ENCODE data around the gene GPR152.
"Not testable (repeated sequence)": the region's sequence is repeated elsewhere in the genome, so short reads cannot be mapped to it uniquely, and the experiment has no call there.

Gene GPR152

GRCh38 chr11:67468456-67468758, 15.9 kb upstream of the GPR152 start:
- Histone ChIP-seq H3K9ac (ENCODE audit: low read length) (peak overlapping the region; percentile 87), H3K4me1 (ENCODE audit: low read length) (peaks cover 53% of the 10 kb centered on the region)

GRCh38 chr11:67468056-67468455, 15.5 kb upstream of the GPR152 start:
- TF ChIP-seq EZH2phosphoT487 (IDR thresholded peaks at IDR 0.05; ENCODE audit: low read depth) = no peak
- TF ChIP-seq, protein P1, sequence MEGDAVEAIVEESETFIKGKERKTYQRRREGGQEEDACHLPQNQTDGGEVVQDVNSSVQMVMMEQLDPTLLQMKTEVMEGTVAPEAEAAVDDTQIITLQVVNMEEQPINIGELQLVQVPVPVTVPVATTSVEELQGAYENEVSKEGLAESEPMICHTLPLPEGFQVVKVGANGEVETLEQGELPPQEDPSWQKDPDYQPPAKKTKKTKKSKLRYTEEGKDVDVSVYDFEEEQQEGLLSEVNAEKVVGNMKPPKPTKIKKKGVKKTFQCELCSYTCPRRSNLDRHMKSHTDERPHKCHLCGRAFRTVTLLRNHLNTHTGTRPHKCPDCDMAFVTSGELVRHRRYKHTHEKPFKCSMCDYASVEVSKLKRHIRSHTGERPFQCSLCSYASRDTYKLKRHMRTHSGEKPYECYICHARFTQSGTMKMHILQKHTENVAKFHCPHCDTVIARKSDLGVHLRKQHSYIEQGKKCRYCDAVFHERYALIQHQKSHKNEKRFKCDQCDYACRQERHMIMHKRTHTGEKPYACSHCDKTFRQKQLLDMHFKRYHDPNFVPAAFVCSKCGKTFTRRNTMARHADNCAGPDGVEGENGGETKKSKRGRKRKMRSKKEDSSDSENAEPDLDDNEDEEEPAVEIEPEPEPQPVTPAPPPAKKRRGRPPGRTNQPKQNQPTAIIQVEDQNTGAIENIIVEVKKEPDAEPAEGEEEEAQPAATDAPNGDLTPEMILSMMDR (IDR thresholded peaks at IDR 0.05; ENCODE audit: low read depth, low read length) = no peak
- Histone ChIP-seq H3K27ac (ENCODE audit: low read length) (no peak overlapping the region), H4K20me1 (ENCODE audit: insufficient read depth, low read length) (no peaks in the 10 kb centered on the region), H3K4me1 (ENCODE audit: low read length) (peaks cover 53% of the 10 kb centered on the region), H3K27me3 (ENCODE audit: low read depth, low read length) (no peaks in the 10 kb centered on the region), H3K9ac (ENCODE audit: low read length) (peak overlapping the region; percentile 87), H3K79me2 (ENCODE audit: low read length) (peaks cover 15% of the 10 kb centered on the region), H3K4me3 (ENCODE audit: low read length) (peak overlapping the region; percentile 93), H2AFZ (ENCODE audit: low read depth, low read length) (no peak overlapping the region), H3K9me3 (ENCODE audit: insufficient read depth, low read length) (no peaks in the 10 kb centered on the region), H3K36me3 (replicated peaks; ENCODE audit: low read depth, low read length) (no peaks in the 10 kb centered on the region), H3K4me2 (ENCODE audit: low read length) (peak overlapping the region; percentile 87)

More at GRCh38 chr11:67468456-67468758, 15.9 kb upstream of the GPR152 start:
- peak overlapping the region; percentile 87 for H3K4me2 ChIP-seq (ENCODE audit: low read length)
- H3K9me3 ChIP-seq (ENCODE audit: insufficient read depth, low read length) = no peaks in the 10 kb centered on the region
- no peaks in the 10 kb centered on the region for H3K27me3 ChIP-seq (ENCODE audit: low read depth, low read length)
- TF ChIP-seq, protein P1 (IDR thresholded peaks at IDR 0.05; ENCODE audit: low read depth, low read length) = no peak
- no peak for TF ChIP-seq EZH2phosphoT487 (IDR thresholded peaks at IDR 0.05; ENCODE audit: low read depth)
- peak overlapping the region; percentile 53; the same call in 1 of the 2 replicates for H3K27ac ChIP-seq (ENCODE audit: low read length)
- H2AFZ ChIP-seq (ENCODE audit: low read depth, low read length) = no peak overlapping the region
- H4K20me1 ChIP-seq (ENCODE audit: insufficient read depth, low read length) = no peaks in the 10 kb centered on the region
- H3K79me2 ChIP-seq (ENCODE audit: low read length) = peaks cover 15% of the 10 kb centered on the region
- no peaks in the 10 kb centered on the region for H3K36me3 ChIP-seq (replicated peaks; ENCODE audit: low read depth, low read length)
- H3K4me3 ChIP-seq (ENCODE audit: low read length) = peak overlapping the region; percentile 93

DNA sequence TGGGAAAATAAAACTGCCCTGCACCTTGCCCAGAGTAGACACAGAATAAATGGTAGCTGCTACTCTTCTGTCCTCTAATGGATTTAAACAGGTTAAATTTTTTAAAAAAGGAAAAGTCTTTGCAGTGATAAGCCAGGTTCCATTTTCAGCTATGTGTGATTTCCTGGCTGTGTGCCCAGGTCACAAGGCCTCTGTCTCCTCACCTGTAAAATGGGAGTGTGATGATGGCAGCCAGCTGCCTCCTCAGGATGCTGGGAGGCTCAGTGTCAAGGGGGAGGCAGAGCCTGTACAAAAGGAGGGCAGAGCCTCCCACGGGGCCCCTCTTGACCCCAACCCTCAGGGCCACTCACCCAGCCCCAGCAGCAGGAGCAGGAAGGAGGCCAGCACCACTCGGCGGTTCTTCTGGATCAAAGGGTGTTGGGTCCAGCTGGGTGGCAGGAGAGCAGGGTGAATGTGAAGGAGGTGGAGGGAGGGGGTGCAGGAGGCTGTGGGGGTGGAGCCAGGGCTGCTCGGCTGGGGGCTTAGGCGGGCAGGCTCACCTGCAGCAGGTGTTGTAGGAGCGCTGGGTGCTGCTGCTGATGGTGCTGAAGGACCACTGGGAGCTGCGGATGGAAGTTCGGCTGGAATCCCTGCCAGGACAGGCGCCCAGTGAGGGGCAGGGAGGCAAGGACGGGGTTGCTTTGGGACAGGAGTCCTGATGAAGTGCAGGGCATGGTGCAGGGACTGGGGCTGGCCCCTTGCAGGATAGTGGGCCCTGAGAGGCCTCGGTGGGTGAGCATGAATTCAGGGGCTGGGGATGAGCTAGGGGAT, 14.6 kb upstream of the GPR152 start:
- H3K36me3 ChIP-seq (replicated peaks; ENCODE audit: low read depth, low read length) = no peaks in the 10 kb centered on the region
- H3K4me3 ChIP-seq (ENCODE audit: low read length) = peak overlapping the region; percentile 93; the same call in 1 of the 2 replicates
- peaks cover 53% of the 10 kb centered on the region for H3K4me1 ChIP-seq (ENCODE audit: low read length)
- H3K9ac ChIP-seq (ENCODE audit: low read length) = 0 out of 2 replicates have a peak overlapping the region, but pooled peaks have one; percentile 87
- peaks cover 15% of the 10 kb centered on the region for H3K79me2 ChIP-seq (ENCODE audit: low read length)
- H4K20me1 ChIP-seq (ENCODE audit: insufficient read depth, low read length) = no peaks in the 10 kb centered on the region
- H3K9me3 ChIP-seq (ENCODE audit: insufficient read depth, low read length) = no peaks in the 10 kb centered on the region
- no peak overlapping the region for H2AFZ ChIP-seq (ENCODE audit: low read depth, low read length)
- H3K27ac ChIP-seq (ENCODE audit: low read length) = no peak overlapping the region
- peak overlapping the region; percentile 87 for H3K4me2 ChIP-seq (ENCODE audit: low read length)
- no peak for TF ChIP-seq EZH2phosphoT487 (IDR thresholded peaks at IDR 0.05; ENCODE audit: low read depth)
- TF ChIP-seq, protein P1 (IDR thresholded peaks at IDR 0.05; ENCODE audit: low read depth, low read length) = no peak
- no peaks in the 10 kb centered on the region for H3K27me3 ChIP-seq (ENCODE audit: low read depth, low read length)

GRCh38 chr11:67466367-67466766, 13.8 kb upstream of the GPR152 start:
- H3K4me1 ChIP-seq (ENCODE audit: low read length) = peaks cover 47% of the 10 kb centered on the region
- TF ChIP-seq, protein P1 (IDR thresholded peaks at IDR 0.05; ENCODE audit: low read depth, low read length) = no peak
- no peak for TF ChIP-seq EZH2phosphoT487 (IDR thresholded peaks at IDR 0.05; ENCODE audit: low read depth)
- H3K27ac ChIP-seq (ENCODE audit: low read length) = no peak overlapping the region
- no peaks in the 10 kb centered on the region for H3K27me3 ChIP-seq (ENCODE audit: low read depth, low read length)
- no peak overlapping the region for H3K9ac ChIP-seq (ENCODE audit: low read length)
- peaks cover 15% of the 10 kb centered on the region for H3K79me2 ChIP-seq (ENCODE audit: low read length)
- no peaks in the 10 kb centered on the region for H3K36me3 ChIP-seq (replicated peaks; ENCODE audit: low read depth, low read length)
- no peak overlapping the region for H3K4me3 ChIP-seq (ENCODE audit: low read length)
- no peak overlapping the region for H3K4me2 ChIP-seq (ENCODE audit: low read length)
- no peaks in the 10 kb centered on the region for H4K20me1 ChIP-seq (ENCODE audit: insufficient read depth, low read length)
- H3K9me3 ChIP-seq (ENCODE audit: insufficient read depth, low read length) = no peaks in the 10 kb centered on the region
- no peak overlapping the region for H2AFZ ChIP-seq (ENCODE audit: low read depth, low read length)

GRCh38 chr11:67465530-67465929, 13.0 kb upstream of the GPR152 start:
- Histone ChIP-seq H3K4me2 (ENCODE audit: low read length) (peak overlapping the region; percentile 91), H3K4me3 (ENCODE audit: low read length) (peak overlapping the region; percentile 90), H3K4me1 (ENCODE audit: low read length) (peaks cover 40% of the 10 kb centered on the region)

More at GRCh38 chr11:67465530-67465929, 13.0 kb upstream of the GPR152 start:
- H4K20me1 ChIP-seq (ENCODE audit: insufficient read depth, low read length); H3K36me3 ChIP-seq (replicated peaks; ENCODE audit: low read depth, low read length); H3K27me3 ChIP-seq (ENCODE audit: low read depth, low read length); H3K9me3 ChIP-seq (ENCODE audit: insufficient read depth, low read length); H2AFZ ChIP-seq (ENCODE audit: low read depth, low read length): not testable (repeated sequence)
- Histone ChIP-seq H3K27ac (ENCODE audit: low read length) (peak overlapping the region; percentile 73), H3K79me2 (ENCODE audit: low read length) (peaks cover 15% of the 10 kb centered on the region), H3K9ac (ENCODE audit: low read length) (peak overlapping the region; percentile 95)

All from OCI-LY3 (cell line).